OCI-LY7 (cell line): Measurements from ENCODE around the gene VPS13D. TPM values are rescaled to one million over a fixed set of nuclear protein-coding genes. Genes with fewer than 3 reads are reported as not detected.

Experiments used
- BruUV-seq: library from RNA; stranded (reverse); fragments of 400-500 nt; replicated peaks from 2 replicates; lab custom pipeline; 2021; lab: Mats Ljungman, UMichigan
- CTCF ChIA-PET: fragments of 300-600 bp; sonication (Branson Sonifier 250); formaldehyde crosslinking; loops from one replicate; lab custom pipeline; 2022; ENCODE audit warnings: antibody characterized with exemption; ENCODE audit not compliant: unreplicated experiment; lab: Charles Lee
- POLR2A ChIA-PET: fragments of 300-600 bp; sonication (Branson Sonifier 250); formaldehyde crosslinking; loops from one replicate; lab custom pipeline; 2022; ENCODE audit warnings: antibody characterized with exemption; lab: Charles Lee
- DNase-seq: peaks from one replicate; pipeline ENCODE4 v3.0.0-alpha.2; 2015; ENCODE audit warnings: low spot score
- H2AFZ ChIP-seq: fragments of 200-600 bp; sonication (generic), shearing (Covaris generic); 2 replicates; pipeline ENCODE4 v1.6.1; 2014; ENCODE audit warnings: mild to moderate bottlenecking, antibody characterized with exemption, low read length, moderate library complexity
- H3K27ac ChIP-seq: fragments of 200-600 bp; sonication (generic); 2 replicates; pipeline ENCODE4 v1.5.1; 2014; ENCODE audit warnings: mixed run types, low read depth, mild to moderate bottlenecking, moderate library complexity, low read length, inconsistent platforms; ENCODE audit not compliant: poor library complexity, severe bottlenecking
- H3K36me3 ChIP-seq: fragments of 200-600 bp; sonication (generic); 2 replicates; pipeline ENCODE4 v1.6.1; 2014; ENCODE audit warnings: mild to moderate bottlenecking, antibody characterized with exemption, low read length, moderate library complexity, mixed read lengths; ENCODE audit not compliant: insufficient read depth
- H3K4me1 ChIP-seq: fragments of 200-600 bp; sonication (generic); 2 replicates; pipeline ENCODE4 v1.5.1; 2014; ENCODE audit warnings: mild to moderate bottlenecking, low read length; ENCODE audit not compliant: insufficient read depth, poor library complexity, severe bottlenecking
- H3K4me2 ChIP-seq: fragments of 200-600 bp; sonication (generic); 2 replicates; pipeline ENCODE4 v1.6.1; 2014; ENCODE audit warnings: mild to moderate bottlenecking, low read length
- H3K4me3 ChIP-seq: fragments of 200-600 bp; sonication (generic); 2 replicates; pipeline ENCODE4 v1.5.1; 2014; ENCODE audit warnings: mild to moderate bottlenecking, low read depth, low read length; ENCODE audit not compliant: poor library complexity, severe bottlenecking
- H3K79me2 ChIP-seq: fragments of 200-600 bp; sonication (generic); 2 replicates; pipeline ENCODE4 v1.6.1; 2016; ENCODE audit warnings: low read depth, mild to moderate bottlenecking, low read length, moderate library complexity, mixed read lengths; ENCODE audit not compliant: insufficient read depth
- H3K9me2 ChIP-seq: fragments of 200-600 bp; sonication (generic); 2 replicates; pipeline ENCODE4 v1.6.1; 2016; ENCODE audit warnings: mild to moderate bottlenecking, low read length, mixed read lengths; ENCODE audit not compliant: insufficient read depth
- H3K9me3 ChIP-seq: fragments of 200-600 bp; sonication (generic); 2 replicates; pipeline ENCODE4 v1.6.1; 2014; ENCODE audit warnings: mild to moderate bottlenecking, mixed run types, low read length, mixed read lengths
- H4K20me1 ChIP-seq: fragments of 200-600 bp; sonication (generic); 2 replicates; pipeline ENCODE4 v1.6.1; 2014; ENCODE audit warnings: mild to moderate bottlenecking, antibody characterized with exemption, low read length, moderate library complexity, mixed read lengths; ENCODE audit not compliant: insufficient read depth
- EZH2phosphoT487 ChIP-seq: fragments of 200-600 bp; sonication (generic); IDR thresholded peaks from 2 replicates; pipeline ENCODE4 v1.6.1; 2018; ENCODE audit warnings: low read depth, borderline replicate concordance, mild to moderate bottlenecking, mixed run types, antibody characterized with exemption, low read length, moderate library complexity, mixed read lengths
- intact Hi-C: fragments of 100-400 bp; cut with micrococcal nuclease; formaldehyde crosslinking; loops from one replicate; pipeline ENCODE4 v1.10.0; 2022; ENCODE audit not compliant: unreplicated experiment
- total RNA-seq, 2 experiments: library from RNA; depleted of rRNA in 1 of 2; stranded (reverse); fragments of >200 nt in 1 of 2; shearing (Covaris generic) in 1 of 2; gene quantifications; 2 replicates each; pipeline ENCODE4 v1.2.3, GENCODE V29; 2014 to 2022
- TF ChIP-seq, protein P1 (sequence below): fragments of 200-600 bp; sonication (generic); conservative IDR thresholded peaks from 2 replicates; pipeline ENCODE4 v1.5.1; 2014; ENCODE audit warnings: mild to moderate bottlenecking, antibody characterized with exemption, low read length, moderate library complexity, mixed read lengths

The VPS13D gene
- total RNA-seq, 2 experiments from 2014 or later, result 23.9 to 39.2 TPM

DNA sequence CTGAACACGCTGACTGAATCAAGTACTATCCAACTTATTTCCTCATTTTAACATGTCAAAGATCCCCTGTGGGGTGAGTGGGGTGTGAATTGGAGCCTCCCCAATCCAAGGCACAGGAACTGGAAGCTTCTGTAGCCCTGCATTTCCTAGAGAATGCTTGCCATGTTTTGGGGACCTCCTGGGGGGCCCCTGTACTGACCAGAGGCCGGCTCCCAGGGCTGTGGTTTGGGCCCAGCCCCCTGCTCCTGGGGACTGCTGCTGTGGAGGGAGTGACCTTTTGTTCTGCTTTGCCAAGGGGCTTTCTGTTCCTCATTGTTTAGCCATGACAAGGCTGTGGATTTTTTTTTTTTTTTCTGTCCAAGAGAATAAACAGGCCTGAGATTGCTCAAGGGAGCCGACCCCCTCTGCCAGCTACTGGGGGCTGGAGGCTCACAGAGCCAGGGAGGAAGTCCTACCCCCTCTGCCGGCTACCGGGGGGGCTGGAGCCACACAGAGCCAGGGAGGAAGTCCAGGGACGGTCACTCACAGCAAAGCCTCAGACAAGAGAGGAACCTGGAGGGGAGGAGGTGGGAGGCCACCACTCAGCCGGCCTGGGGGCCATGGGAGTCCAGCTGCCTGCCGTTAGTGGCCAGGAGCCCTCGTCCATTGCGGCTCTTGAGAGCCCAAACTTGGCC lies 45.7 kb upstream of the VPS13D start:
- Histone ChIP-seq H4K20me1 (no peaks in the 10 kb centered on the region), H3K4me3 (no peak overlapping the region), H3K79me2 (no peaks in the 10 kb centered on the region), H3K4me2 (no peak overlapping the region), H3K9me2 (no peaks in the 10 kb centered on the region), H3K9me3 (no peaks in the 10 kb centered on the region), H3K36me3 (no peaks in the 10 kb centered on the region), H2AFZ (no peak overlapping the region), H3K27ac (no peak overlapping the region), H3K4me1 (peaks cover 4% of the 10 kb centered on the region)
- intact Hi-C loops, result no loop called here
- POLR2A ChIA-PET, result interaction anchor here (1.2 kb wide), 2 partner anchors 23 to 269 kb away, joined by 3 to 4 read pairs; no protein-coding TSS in a partner anchor
- DNase-seq, result no peak
- TF ChIP-seq, protein P1, sequence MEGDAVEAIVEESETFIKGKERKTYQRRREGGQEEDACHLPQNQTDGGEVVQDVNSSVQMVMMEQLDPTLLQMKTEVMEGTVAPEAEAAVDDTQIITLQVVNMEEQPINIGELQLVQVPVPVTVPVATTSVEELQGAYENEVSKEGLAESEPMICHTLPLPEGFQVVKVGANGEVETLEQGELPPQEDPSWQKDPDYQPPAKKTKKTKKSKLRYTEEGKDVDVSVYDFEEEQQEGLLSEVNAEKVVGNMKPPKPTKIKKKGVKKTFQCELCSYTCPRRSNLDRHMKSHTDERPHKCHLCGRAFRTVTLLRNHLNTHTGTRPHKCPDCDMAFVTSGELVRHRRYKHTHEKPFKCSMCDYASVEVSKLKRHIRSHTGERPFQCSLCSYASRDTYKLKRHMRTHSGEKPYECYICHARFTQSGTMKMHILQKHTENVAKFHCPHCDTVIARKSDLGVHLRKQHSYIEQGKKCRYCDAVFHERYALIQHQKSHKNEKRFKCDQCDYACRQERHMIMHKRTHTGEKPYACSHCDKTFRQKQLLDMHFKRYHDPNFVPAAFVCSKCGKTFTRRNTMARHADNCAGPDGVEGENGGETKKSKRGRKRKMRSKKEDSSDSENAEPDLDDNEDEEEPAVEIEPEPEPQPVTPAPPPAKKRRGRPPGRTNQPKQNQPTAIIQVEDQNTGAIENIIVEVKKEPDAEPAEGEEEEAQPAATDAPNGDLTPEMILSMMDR, result no peak
- no peak for TF ChIP-seq EZH2phosphoT487
- CTCF ChIA-PET, result no interaction called here
- no TSS peak for BruUV-seq

DNA sequence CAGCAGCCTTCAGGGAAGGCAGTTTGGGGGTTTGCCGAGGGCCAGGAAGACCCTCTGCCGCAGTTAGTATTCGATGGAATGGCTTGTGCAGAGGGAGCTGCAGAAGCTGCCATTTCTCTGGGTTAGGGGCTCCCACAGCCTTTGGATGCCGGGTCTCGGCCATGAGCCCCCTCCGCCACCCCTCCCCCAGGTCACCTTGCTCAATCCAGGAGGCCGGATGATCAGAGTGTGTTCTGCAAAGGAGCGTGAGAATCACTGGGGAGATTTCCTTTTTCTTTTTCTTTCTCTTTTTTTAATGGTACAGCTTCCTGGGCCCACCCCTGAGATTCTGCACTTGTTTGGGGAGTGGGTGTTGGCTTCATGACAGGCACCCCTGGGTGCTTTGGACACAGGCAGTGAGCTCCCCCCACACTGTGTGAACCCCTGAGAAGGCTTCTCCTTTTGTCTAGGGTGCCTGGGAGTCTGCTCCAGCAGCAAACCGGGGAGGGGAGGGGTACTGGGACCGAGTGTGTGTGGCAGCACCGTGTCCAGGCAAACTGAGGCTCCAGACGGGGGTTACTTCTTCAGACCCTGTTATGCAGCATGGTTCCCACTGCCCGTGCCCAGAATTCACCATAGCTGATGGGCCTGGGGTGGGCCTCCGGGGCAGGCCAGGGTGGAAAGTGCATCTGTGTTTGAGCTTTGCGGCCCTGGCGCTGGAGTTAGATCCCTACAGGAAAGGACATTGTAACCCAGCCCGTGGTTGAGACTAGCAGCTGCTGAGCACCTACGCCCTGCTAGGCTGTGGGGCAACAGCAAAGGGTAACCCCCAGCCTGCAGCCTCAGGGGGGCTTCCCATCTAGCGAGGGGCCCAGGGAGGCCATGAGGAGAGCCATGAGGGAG lies 44.6 kb upstream of the VPS13D start:
- Histone ChIP-seq H3K9me2 (no peaks in the 10 kb centered on the region), H3K4me3 (no peak overlapping the region), H3K4me1 (no peaks in the 10 kb centered on the region), H3K27ac (no peak overlapping the region), H2AFZ (no peak overlapping the region), H4K20me1 (no peaks in the 10 kb centered on the region), H3K9me3 (no peaks in the 10 kb centered on the region), H3K79me2 (no peaks in the 10 kb centered on the region), H3K4me2 (no peak overlapping the region), H3K36me3 (no peaks in the 10 kb centered on the region)
- POLR2A ChIA-PET, result interaction anchor here (0.6 to 1.2 kb wide), 2 partner anchors 37 to 270 kb away, joined by 3 to 4 read pairs; no protein-coding TSS in a partner anchor
- intact Hi-C loops, result no loop called here
- TF ChIP-seq EZH2phosphoT487, result no peak
- TF ChIP-seq, protein P1, result no peak
- DNase-seq, result no peak
- CTCF ChIA-PET, result no interaction called here
- BruUV-seq, result no TSS peak
